Cardiac atrium fibroblast (primary cell): Measurements from ENCODE around the gene FOXJ3. TPM values are rescaled to one million over a fixed set of nuclear protein-coding genes. Genes with fewer than 3 reads are reported as not detected.

Experiments used
- total RNA-seq: library from RNA; depleted of rRNA; stranded (reverse); fragments of >200 nt; gene quantifications from 2 replicates; pipeline ENCODE4 v1.2.3, GENCODE V29; 2015

FOXJ3 gene
- 15.5 and 23.7 TPM in 2 replicates for total RNA-seq

GRCh38 chr1:42335050-42335808, at the start of gene FOXJ3:
FOXJ3 (minus strand) TSS chr1:42335235; CDS start chr1:42311093, 24,142 bp downstream.

GRCh38 chr1:42380586-42381279, 45.7 kb upstream of the FOXJ3 start, which contains the start of gene RIMKLA:
RIMKLA (plus strand) TSS chr1:42380792; CDS start chr1:42380935, 143 bp downstream.

GRCh38 chr1:42164551-42165420, 170.2 kb downstream of the FOXJ3 start, which contains the start of gene GUCA2A:
GUCA2A (minus strand) TSS chr1:42164745; CDS start chr1:42164712, 33 bp downstream.

GRCh38 chr1:42152907-42153600, 182.0 kb downstream of the FOXJ3 start, which contains the start of gene GUCA2B:
GUCA2B (plus strand) TSS chr1:42153410; CDS start chr1:42153451, 41 bp downstream.

Other genes with a start within 250 kb of the FOXJ3 start
- not detected in 2 replicates for gene GUCA2B, start 181.8 kb downstream of the FOXJ3 start, total RNA-seq
- gene GUCA2A, start 170.5 kb downstream of the FOXJ3 start, total RNA-seq = not detected in 2 replicates
- gene RIMKLA, start 45.6 kb upstream of the FOXJ3 start, total RNA-seq = not detected in 2 replicates
- gene ZMYND12, start 120.8 kb upstream of the FOXJ3 start, total RNA-seq = 0.81 and 2.9 TPM in 2 replicates
- gene PPCS, start 121.3 kb upstream of the FOXJ3 start, total RNA-seq = 30.0 and 55.1 TPM in 2 replicates
- under 0.01 and 0.18 TPM in 2 replicates for gene CCDC30, start 128.1 kb upstream of the FOXJ3 start, total RNA-seq